H9 (cell line): ENCODE measurements around the gene ZNF587. TPM values are rescaled to one million over a fixed set of nuclear protein-coding genes. Genes with fewer than 3 reads are reported as not detected.
"Not testable (repeated sequence)": the region's sequence is repeated elsewhere in the genome, so short reads cannot be mapped to it uniquely, and the experiment has no call there.

Experiments
- DNase-seq: peaks from one replicate; pipeline ENCODE4 v3.0.0-alpha.2; 2017
- H2AFZ ChIP-seq: one replicate; pipeline ENCODE4 v1.6.1; 2013; ENCODE audit warnings: mild to moderate bottlenecking, low read length, control low read depth, moderate library complexity
- H2AK5ac ChIP-seq: 2 replicates; pipeline ENCODE4 v1.6.1; 2013; ENCODE audit warnings: low read length, control low read depth, mixed read lengths; ENCODE audit not compliant: insufficient read length
- H2BK120ac ChIP-seq: one replicate; pipeline ENCODE4 v1.6.1; 2013; ENCODE audit warnings: low read depth, mild to moderate bottlenecking, low read length, control low read depth, inconsistent platforms; ENCODE audit not compliant: poor library complexity, severe bottlenecking
- H2BK12ac ChIP-seq: 2 replicates; pipeline ENCODE4 v1.6.1; 2013; ENCODE audit warnings: low read length, control low read depth, mixed read lengths, low read depth; ENCODE audit not compliant: insufficient read length
- H2BK15ac ChIP-seq: 2 replicates; pipeline ENCODE4 v1.6.1; 2013; ENCODE audit warnings: low read depth, low read length, control low read depth
- H2BK20ac ChIP-seq: one replicate; pipeline ENCODE4 v1.6.1; 2013; ENCODE audit warnings: low read depth, mild to moderate bottlenecking, low read length, control low read depth, inconsistent platforms; ENCODE audit not compliant: poor library complexity, severe bottlenecking
- H2BK5ac ChIP-seq: 2 replicates; pipeline ENCODE4 v1.6.1; 2013; ENCODE audit warnings: low read length, control low read depth, mixed read lengths; ENCODE audit not compliant: insufficient read length
- H3K14ac ChIP-seq: 2 replicates; pipeline ENCODE4 v1.6.1; 2013; ENCODE audit warnings: low read length, control low read depth; ENCODE audit not compliant: insufficient read depth
- H3K18ac ChIP-seq: 2 replicates; pipeline ENCODE4 v1.6.1; 2013; ENCODE audit warnings: low read depth, mild to moderate bottlenecking, mixed read lengths, low read length, control low read depth; ENCODE audit not compliant: insufficient read length
- H3K23ac ChIP-seq: 2 replicates; pipeline ENCODE4 v1.6.1; 2013; ENCODE audit warnings: low read length, control low read depth, mixed read lengths, low read depth; ENCODE audit not compliant: insufficient read length
- H3K23me2 ChIP-seq: 2 replicates; pipeline ENCODE4 v1.6.1; 2013; ENCODE audit warnings: low read depth, mild to moderate bottlenecking, mixed read lengths, low read length, control low read depth; ENCODE audit not compliant: insufficient read length, poor library complexity, severe bottlenecking
- H3K27ac ChIP-seq: 2 replicates; pipeline ENCODE4 v1.5.1; 2013; ENCODE audit warnings: low read length, control low read depth, mixed read lengths, low read depth; ENCODE audit not compliant: insufficient read length
- H3K27me3 ChIP-seq: 2 replicates; pipeline ENCODE4 v1.6.1; 2013; ENCODE audit warnings: low read length, control low read depth, inconsistent platforms; ENCODE audit not compliant: insufficient read depth
- H3K4ac ChIP-seq: 2 replicates; pipeline ENCODE4 v1.6.1; 2013; ENCODE audit warnings: low read depth, mild to moderate bottlenecking, control low read depth, inconsistent platforms, low read length, moderate library complexity
- H3K4me1 ChIP-seq: 2 replicates; pipeline ENCODE4 v1.6.1; 2013; ENCODE audit warnings: low read length, control low read depth, inconsistent platforms; ENCODE audit not compliant: insufficient read depth
- H3K4me2 ChIP-seq: 2 replicates; pipeline ENCODE4 v1.6.1; 2013; ENCODE audit warnings: low read length, control low read depth, mixed read lengths; ENCODE audit not compliant: insufficient read length, insufficient read depth
- H3K56ac ChIP-seq: 2 replicates; pipeline ENCODE4 v1.6.1; 2013; ENCODE audit warnings: low read depth, mild to moderate bottlenecking, mixed read lengths, low read length, control low read depth; ENCODE audit not compliant: insufficient read length
- H3K79me1 ChIP-seq: 2 replicates; pipeline ENCODE4 v1.6.1; 2013; ENCODE audit warnings: low read depth, mild to moderate bottlenecking, moderate library complexity, low read length, control low read depth, inconsistent platforms; ENCODE audit not compliant: insufficient read depth, poor library complexity, severe bottlenecking
- H3K79me2 ChIP-seq: 2 replicates; pipeline ENCODE4 v1.6.1; 2013; ENCODE audit warnings: low read length, control low read depth, inconsistent platforms; ENCODE audit not compliant: insufficient read depth
- H3K9ac ChIP-seq: 2 replicates; pipeline ENCODE4 v1.6.1; 2013; ENCODE audit warnings: low read length, control low read depth, mixed read lengths; ENCODE audit not compliant: insufficient read length; ENCODE audit errors: extremely low read depth
- H3K9me3 ChIP-seq: one replicate; pipeline ENCODE4 v1.6.1; 2013; ENCODE audit warnings: low read depth, low read length, inconsistent platforms; ENCODE audit not compliant: control insufficient read depth
- H3T11ph ChIP-seq: one replicate; pipeline ENCODE4 v1.6.1; 2013; ENCODE audit warnings: mild to moderate bottlenecking, low read length, control low read depth, inconsistent platforms
- H4K20me1 ChIP-seq: one replicate; pipeline ENCODE4 v1.6.1; 2013; ENCODE audit not compliant: control insufficient read depth, insufficient read length, insufficient read depth
- H4K5ac ChIP-seq: 2 replicates; pipeline ENCODE4 v1.6.1; 2013; ENCODE audit warnings: low read depth, mild to moderate bottlenecking, mixed read lengths, low read length, control low read depth; ENCODE audit not compliant: insufficient read length
- H4K8ac ChIP-seq: replicated peaks from 2 replicates; pipeline ENCODE4 v1.6.1; 2013; ENCODE audit warnings: low read length, control low read depth, mixed read lengths, low read depth; ENCODE audit not compliant: insufficient read length
- H4K91ac ChIP-seq: 2 replicates; pipeline ENCODE4 v1.6.1; 2013; ENCODE audit warnings: low read depth, mild to moderate bottlenecking, moderate library complexity, mixed read lengths, low read length, control low read depth; ENCODE audit not compliant: insufficient read length
- H3K27ac Mint-ChIP-seq, 3 experiments: 2 replicates in 2 of 3; 3 replicates in 1 of 3; pipeline ENCODE4 v1.8.0; 2020 to 2021; ENCODE audit warnings: mixed read lengths in 3 of 3, mild to moderate bottlenecking in 1 of 3, moderate library complexity in 1 of 3
- H3K27me3 Mint-ChIP-seq: 2 replicates; pipeline ENCODE4 v1.8.0; 2021; ENCODE audit warnings: low read depth, mild to moderate bottlenecking, moderate library complexity, mixed read lengths
- H3K36me3 Mint-ChIP-seq, 3 experiments: 2 replicates in 2 of 3; 3 replicates in 1 of 3; pipeline ENCODE4 v1.8.0; 2020 to 2021; ENCODE audit warnings: low read depth in 3 of 3, mixed read lengths in 3 of 3; ENCODE audit not compliant: insufficient read depth in 1 of 3
- H3K4me1 Mint-ChIP-seq, 2 experiments: 2 replicates each; pipeline ENCODE4 v1.8.0; 2020; ENCODE audit warnings: mixed read lengths in 2 of 2
- H3K4me3 Mint-ChIP-seq, 2 experiments: 2 replicates in 1 of 2; 3 replicates in 1 of 2; pipeline ENCODE4 v1.8.0; 2020 to 2021; ENCODE audit warnings: mild to moderate bottlenecking in 2 of 2, mixed read lengths in 2 of 2, moderate library complexity in 1 of 2
- H3K9me3 Mint-ChIP-seq, 2 experiments: 2 replicates in 1 of 2; 3 replicates in 1 of 2; pipeline ENCODE4 v1.8.0; 2020; ENCODE audit warnings: mild to moderate bottlenecking in 2 of 2, mixed read lengths in 2 of 2, moderate library complexity in 1 of 2
- WGBS: extraction: QIAGEN DNeasy Blood & Tissue Kit; methylation state at CpG from one replicate; pipeline ENCODE4 v1.1.7; 2013; ENCODE audit warnings: missing lambda C conversion rate, low lambda C conversion rate, mixed read lengths; ENCODE audit not compliant: insufficient read length; ENCODE audit errors: extremely low coverage; 5-methylcytosine and 5-hydroxymethylcytosine counted together
- total RNA-seq: library from RNA; stranded (reverse); gene quantifications from 2 replicates; pipeline ENCODE4 v1.2.1, GENCODE V29; 2021

Gene ZNF587
- total RNA-seq, 1 experiment from 2014 or later: 40.0 TPM

DNA sequence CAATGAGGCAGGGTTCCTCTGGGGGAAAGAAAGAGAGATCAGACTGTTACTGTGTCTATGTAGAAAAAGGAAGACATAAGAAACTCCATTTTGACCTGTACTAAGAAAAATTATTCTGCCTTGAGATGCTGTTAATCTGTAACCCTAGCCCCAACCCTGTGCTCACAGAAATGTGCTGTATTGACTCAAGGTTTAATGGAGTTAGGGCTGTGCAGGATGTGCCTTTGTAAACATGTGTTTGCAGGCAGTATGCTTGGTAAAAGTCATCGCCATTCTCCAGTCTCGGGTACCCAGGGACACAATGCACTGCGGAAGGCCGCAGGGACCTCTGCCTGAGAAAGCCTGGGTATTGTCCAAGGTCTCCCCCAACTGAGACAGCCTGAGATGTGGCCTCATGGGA, 26.1 kb upstream of the ZNF587 start:
- not testable (repeated sequence) for H4K91ac ChIP-seq, H2BK12ac ChIP-seq, H2BK120ac ChIP-seq, H3K27me3 ChIP-seq, H3K4me1 ChIP-seq, DNase-seq, H3K79me1 ChIP-seq, H3K27ac ChIP-seq, H4K8ac ChIP-seq, H3K14ac ChIP-seq, H3K4ac ChIP-seq, H2BK5ac ChIP-seq, H3K23me2 ChIP-seq, H3K9me3 ChIP-seq, H3K9me3 Mint-ChIP-seq, H3K56ac ChIP-seq, H3K23ac ChIP-seq, H2AK5ac ChIP-seq, H3K4me3 Mint-ChIP-seq, H4K20me1 ChIP-seq, H3K27me3 Mint-ChIP-seq, H2BK20ac ChIP-seq, H3T11ph ChIP-seq, H3K4me2 ChIP-seq, H4K5ac ChIP-seq, H2BK15ac ChIP-seq, H3K9ac ChIP-seq, H2AFZ ChIP-seq, H3K18ac ChIP-seq
- Mint-ChIP-seq H3K27ac (peak overlapping the region in 1 of 3 experiments; percentile 61; a peak in 2 of 7 replicates), H3K4me1 (peaks cover 36 to 37% of the 10 kb centered on the region in 2 experiments), H3K36me3 (peaks cover 15 to 66% (median 51%) of the 10 kb centered on the region in 3 experiments)
- WGBS: no CpG with 5 or more reads among the region's 4 CpGs
- H3K79me2 ChIP-seq: peaks cover 43% of the 10 kb centered on the region
